Fibroblast of mammary gland (primary cell): Measurements from ENCODE around the gene ITGA2B.
"Not testable (repeated sequence)": the region's sequence is repeated elsewhere in the genome, so short reads cannot be mapped to it uniquely, and the experiment has no call there.

Experiments
- DNase-seq: peaks from one replicate; pipeline ENCODE4 v3.0.0-alpha.2; 2010; ENCODE audit warnings: low read depth
- H3K4me3 ChIP-seq: 2 replicates; pipeline ENCODE4 v1.5.1; 2011; ENCODE audit warnings: low read depth, mild to moderate bottlenecking, low read length, moderate library complexity; ENCODE audit not compliant: control insufficient read depth
- CTCF ChIP-seq: conservative IDR thresholded peaks from 2 replicates; pipeline ENCODE4 v1.5.1; 2011; ENCODE audit warnings: low read depth, low read length, inconsistent platforms; ENCODE audit not compliant: control insufficient read depth, insufficient read depth

Gene ITGA2B

GRCh38 chr17:44351464-44351863 is 38.0 kb downstream of the ITGA2B start:
- no peak for TF ChIP-seq CTCF
- no peak overlapping the region for H3K4me3 ChIP-seq
- no peak for DNase-seq

GRCh38 chr17:44350733-44351226 is 38.7 kb downstream of the ITGA2B start:
- peak; percentile 70 for TF ChIP-seq CTCF
- peak; percentile 52 for DNase-seq
- H3K4me3 ChIP-seq, result no peak overlapping the region

GRCh38 chr17:44349553-44350070 is 39.8 kb downstream of the ITGA2B start:
- no peak for TF ChIP-seq CTCF
- DNase-seq, result no peak
- H3K4me3 ChIP-seq, result no peak overlapping the region

- no peak for DNase-seq
- H3K4me3 ChIP-seq, result no peak overlapping the region
- no peak for TF ChIP-seq CTCF
These were observed 40.5 kb downstream of the ITGA2B start for GRCh38 chr17:44348988-44349364.

- DNase-seq, result peak; percentile 62
- H3K4me3 ChIP-seq, result no peak overlapping the region
- TF ChIP-seq CTCF, result no peak
These were observed 41.0 kb downstream of the ITGA2B start for GRCh38 chr17:44348234-44348987.

GRCh38 chr17:44347206-44348055 is 42.0 kb downstream of the ITGA2B start:
- DNase-seq, H3K4me3 ChIP-seq: not testable (repeated sequence)
